AG08396 (cell line): ENCODE measurements around the gene TGFB1.
A peak's percentile ranks its signal among the peaks of the same experiment; 100 is the strongest.
"Not testable (repeated sequence)": the region's sequence is repeated elsewhere in the genome, so short reads cannot be mapped to it uniquely, and the experiment has no call there.

Experiments
- DNase-seq: peaks from one replicate; pipeline ENCODE4 v3.0.0; 2012; ENCODE audit warnings: low spot score, mixed read lengths

The TGFB1 gene

GRCh38 chr19:41369769-41370168 is 16.0 kb upstream of the TGFB1 start:
- no peak for DNase-seq

- peak; percentile 61 for DNase-seq
Observed at GRCh38 chr19:41367848-41368301, 14.2 kb upstream of the TGFB1 start.

GRCh38 chr19:41366089-41366488 is 12.4 kb upstream of the TGFB1 start:
- no peak for DNase-seq

DNA sequence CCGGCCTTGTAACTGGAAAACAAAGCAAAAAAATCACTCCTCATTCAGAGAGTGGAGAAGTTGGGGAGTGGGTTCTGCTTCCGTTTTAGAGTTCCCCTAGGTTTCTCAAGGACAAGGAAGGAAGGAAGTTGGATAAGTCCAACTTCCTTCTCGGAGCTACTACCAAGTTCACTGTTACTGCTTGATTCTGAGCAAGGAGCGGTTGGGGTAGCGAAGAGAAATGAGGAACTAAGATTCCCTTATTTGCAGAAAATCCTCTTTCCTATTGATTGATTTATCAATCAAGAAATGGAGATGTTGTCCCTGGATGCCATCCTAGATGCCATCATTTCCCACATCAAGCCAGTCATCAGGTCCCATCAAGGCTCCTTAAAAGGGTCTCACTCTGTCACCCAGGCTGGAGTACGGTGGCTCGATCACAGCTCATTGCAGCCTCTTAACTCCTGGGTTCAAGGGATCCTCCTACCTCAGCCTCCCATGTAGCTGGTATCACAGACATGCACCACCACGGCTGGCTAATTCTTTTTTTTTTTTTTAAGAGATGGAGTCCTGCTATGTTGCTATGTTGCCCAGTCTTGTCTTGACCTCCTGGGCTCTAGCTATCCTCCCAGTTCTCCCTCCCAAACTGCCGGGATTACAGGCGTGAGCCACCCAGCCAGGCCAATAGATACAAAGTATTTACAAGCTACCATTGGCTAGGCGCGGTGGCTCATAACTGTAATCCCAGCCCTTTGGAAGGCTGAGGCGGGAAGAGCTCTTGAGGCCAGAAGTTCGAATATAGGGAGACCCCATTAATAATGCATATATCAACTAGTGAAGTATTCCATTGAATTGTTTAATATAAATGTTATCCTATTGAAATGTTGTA is 11.0 kb upstream of the TGFB1 start:
- DNase-seq = no peak

- peak; percentile 97 for DNase-seq
Observed at GRCh38 chr19:41363753-41364523, 10.2 kb upstream of the TGFB1 start, which contains the start of gene B9D2. TSS of gene B9D2 (minus strand) at chr19:41364149. CDS start at chr19:41363519, 630 bp downstream.

- no peak for DNase-seq
Observed at GRCh38 chr19:41363371-41363752, 9.6 kb upstream of the TGFB1 start.

DNA sequence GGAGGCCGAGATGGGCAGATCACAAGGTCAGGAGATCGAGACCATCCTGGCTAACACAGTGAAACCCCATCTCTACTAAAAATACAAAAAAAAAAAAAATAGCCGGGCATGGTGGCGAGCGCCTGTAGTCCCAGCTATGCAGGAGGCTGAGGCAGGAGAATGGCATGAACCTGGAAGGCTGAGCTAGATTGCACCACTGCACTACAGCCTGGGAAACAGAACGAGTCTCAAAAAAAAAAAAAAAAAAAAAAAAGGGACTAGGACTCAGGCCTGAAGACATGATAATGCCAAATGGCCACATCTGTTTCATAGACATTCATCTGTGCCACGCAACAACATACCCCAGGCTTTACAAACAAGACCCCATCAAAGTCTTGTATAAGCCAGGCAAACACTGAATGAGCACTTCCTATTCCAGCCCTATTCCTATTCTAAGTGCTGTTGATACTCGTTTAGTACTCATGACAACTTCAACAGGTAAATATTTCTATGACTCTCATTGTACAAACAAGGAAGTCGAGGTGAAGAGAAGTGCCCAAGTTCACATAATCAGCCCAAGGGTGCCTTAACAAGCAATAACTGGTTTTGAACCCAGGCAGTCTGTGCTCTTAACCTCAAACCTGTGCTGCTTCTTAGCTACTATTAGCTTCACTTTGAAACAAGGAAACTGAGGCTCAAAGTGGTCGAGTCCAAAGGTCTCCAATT is 8.6 kb upstream of the TGFB1 start:
- DNase-seq = no peak

GRCh38 chr19:41359741-41360140 is 6.0 kb upstream of the TGFB1 start:
- no peak for DNase-seq

DNA sequence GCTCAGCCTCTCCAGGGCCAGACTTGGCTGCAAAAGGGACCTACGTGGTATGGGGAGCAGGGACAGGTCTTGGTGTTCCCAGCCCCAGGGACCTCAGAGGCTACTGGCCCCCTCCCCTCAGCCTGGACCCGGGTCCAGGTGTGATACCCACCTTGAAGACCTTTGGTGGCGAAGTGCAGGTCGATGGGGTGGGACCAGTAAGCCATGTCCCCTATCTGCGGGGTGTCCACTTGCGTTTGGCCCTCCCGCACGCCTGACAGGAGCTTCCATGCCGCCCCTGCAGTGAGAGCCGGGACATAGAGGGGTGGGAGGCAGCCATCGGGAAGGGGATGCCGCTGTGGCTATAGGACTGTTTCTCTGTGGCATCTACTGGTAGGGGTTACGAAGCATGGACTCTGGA is 4.0 kb upstream of the TGFB1 start:
- no peak for DNase-seq

- no peak for DNase-seq
Observed at GRCh38 chr19:41356984-41357739, 3.4 kb upstream of the TGFB1 start.

DNA sequence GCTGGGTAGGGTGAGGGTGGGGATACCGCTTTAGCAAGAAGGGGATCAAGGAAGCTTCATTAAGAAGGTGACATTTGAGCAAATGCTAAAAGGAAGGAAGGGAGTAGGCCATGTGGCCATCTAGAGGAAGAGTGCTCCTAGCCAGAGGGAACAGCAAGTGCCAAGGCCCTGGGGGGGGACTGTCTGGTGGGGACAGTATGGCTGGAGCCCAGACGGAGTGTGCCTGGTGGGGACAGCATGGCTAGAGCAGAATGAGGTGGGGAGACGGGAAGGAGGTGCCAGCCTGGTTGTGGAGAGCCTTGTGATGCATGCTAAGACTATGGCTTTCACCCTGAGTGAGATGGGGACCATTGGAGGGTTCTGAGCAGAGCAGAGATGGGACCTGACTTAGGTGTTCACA is 2.1 kb upstream of the TGFB1 start:
- no peak for DNase-seq

DNA sequence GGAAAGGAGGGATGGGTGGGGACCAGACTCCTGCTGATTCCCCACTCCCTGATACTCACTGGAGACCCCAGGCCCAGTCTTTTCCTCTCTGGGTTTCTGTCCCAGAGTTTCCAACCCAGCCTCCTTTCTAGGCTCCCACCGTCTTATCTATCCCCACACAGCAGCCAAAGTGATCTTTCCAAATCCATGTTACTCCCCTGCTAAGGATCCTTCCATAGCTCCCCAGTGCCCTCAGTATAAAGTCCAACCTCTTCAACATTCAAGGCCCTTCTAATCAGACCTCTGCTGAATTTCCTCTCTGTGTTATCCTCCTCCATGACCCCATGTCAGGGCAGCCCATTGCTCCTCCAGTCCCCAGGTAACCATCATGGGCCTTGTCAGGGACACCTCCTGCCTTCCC is 1.3 kb upstream of the TGFB1 start:
- no peak for DNase-seq

DNA sequence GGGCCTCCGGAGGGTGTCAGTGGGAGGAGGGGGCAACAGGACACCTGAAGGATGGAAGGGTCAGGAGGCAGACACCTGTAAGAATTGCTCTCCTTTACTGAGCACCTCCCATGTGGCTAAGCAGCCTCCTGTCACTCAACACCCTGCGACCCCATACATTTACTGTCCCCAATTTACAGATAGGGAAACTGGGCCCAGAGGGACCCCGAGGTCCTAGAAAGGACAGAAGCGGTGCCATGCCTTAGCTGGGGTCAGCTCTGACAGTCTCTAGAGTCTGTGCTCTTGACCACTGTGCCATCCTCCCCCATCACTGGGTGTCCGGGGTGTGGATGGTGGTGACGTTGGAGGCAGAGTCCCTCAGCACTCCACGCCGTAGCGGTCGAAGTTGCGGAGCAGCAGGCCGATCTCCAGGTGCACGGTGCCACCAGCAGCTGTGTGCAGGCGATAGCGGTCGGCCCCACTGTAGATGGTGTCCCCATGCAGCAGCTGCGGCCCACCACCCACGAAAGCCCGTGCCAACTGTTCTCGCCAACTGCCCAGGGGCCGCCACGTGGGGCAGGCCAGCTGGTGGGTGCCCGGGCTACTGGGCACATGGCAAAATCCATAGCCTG is 726 bp upstream of the TGFB1 start:
- no peak for DNase-seq

GRCh38 chr19:41352609-41353465 is 885 bp downstream of the TGFB1 start:
- peak; percentile 79 for DNase-seq

DNA sequence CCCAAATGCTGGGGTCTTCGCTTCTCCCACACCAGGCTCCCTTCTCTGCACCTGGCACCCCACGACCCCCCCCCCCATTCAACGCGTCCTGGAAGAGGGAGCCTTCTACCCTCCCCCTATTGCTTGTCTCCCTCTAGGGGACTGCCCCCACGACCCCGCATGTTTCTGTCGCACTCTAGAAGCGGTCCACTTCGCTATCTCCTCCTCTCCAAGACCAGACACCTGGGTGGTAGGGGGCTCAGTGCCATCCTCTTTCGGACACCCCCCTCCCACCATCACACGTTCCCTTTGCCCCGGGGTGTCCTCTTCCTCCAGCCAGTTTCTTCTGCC is 1.5 kb downstream of the TGFB1 start:
- no peak for DNase-seq

GRCh38 chr19:41351339-41352245 is 2.1 kb downstream of the TGFB1 start:
- DNase-seq = peak; percentile 86

GRCh38 chr19:41350735-41351338 is 2.9 kb downstream of the TGFB1 start:
- no peak for DNase-seq

- not testable (repeated sequence) for DNase-seq
Observed at GRCh38 chr19:41346916-41347315, 6.8 kb downstream of the TGFB1 start.

DNA sequence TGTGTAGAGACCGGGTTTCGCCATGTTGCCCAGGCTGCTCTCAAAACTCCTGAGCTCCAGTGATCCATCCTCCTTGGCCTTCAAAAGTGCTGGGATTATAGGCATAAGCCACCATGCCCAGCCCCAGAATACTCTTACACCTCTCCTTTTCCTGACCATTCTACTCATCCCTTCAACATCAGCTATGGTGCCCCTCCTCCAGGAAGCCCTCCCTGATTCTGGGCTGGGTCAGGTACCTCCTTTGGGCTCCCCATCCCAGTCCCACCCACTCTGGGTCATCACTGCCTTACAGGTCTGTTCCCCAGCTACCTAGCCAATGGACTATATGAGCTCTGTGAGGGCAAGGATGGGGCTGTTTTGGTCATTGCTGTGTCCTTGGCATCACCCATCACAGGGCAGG is 9.6 kb downstream of the TGFB1 start:
- DNase-seq = no peak
